Body of pancreas (tissue), 4 donors: ENCODE measurements around the gene DCTN4.
A peak's percentile ranks its signal among the peaks of the same experiment; 100 is the strongest.

ENCODE experiments used
- CTCF ChIP-seq, 7 experiments: fragments of 450-650 bp in 4 of 7; fragments of 200-600 bp in 3 of 7; sonication (generic) in 3 of 7; IDR thresholded peaks; one replicate each; pipeline ENCODE4 v1.5.1; 2016 to 2019; ENCODE audit warnings: antibody characterized with exemption in 7 of 7
- POLR2A ChIP-seq, 3 donors: fragments of 450-650 bp; IDR thresholded peaks; one replicate each; pipeline ENCODE4 v1.6.1; 2016; ENCODE audit warnings: antibody characterized with exemption in 3 of 3, mild to moderate bottlenecking in 2 of 3

- peak in 1 of 7 experiments; percentile 3 for TF ChIP-seq CTCF (IDR thresholded peaks at IDR 0.05)
- peak in 2 of 3 donors; percentile 63 to 75 for TF ChIP-seq POLR2A (IDR thresholded peaks at IDR 0.05)
Measured at GRCh38 chr5:150758531-150759333, at the start of gene DCTN4.
